Measurements from ENCODE around the gene RAMP1. TPM values are rescaled to one million over a fixed set of nuclear protein-coding genes. Genes with fewer than 3 reads are reported as not detected.
A peak's percentile ranks its signal among the peaks of the same experiment; 100 is the strongest.

The RAMP1 gene
- total and polyA plus RNA-seq, 2 of the 4 experiments (the other 2 are of a cell fraction), result 15.8 to 77.1 TPM

DNA sequence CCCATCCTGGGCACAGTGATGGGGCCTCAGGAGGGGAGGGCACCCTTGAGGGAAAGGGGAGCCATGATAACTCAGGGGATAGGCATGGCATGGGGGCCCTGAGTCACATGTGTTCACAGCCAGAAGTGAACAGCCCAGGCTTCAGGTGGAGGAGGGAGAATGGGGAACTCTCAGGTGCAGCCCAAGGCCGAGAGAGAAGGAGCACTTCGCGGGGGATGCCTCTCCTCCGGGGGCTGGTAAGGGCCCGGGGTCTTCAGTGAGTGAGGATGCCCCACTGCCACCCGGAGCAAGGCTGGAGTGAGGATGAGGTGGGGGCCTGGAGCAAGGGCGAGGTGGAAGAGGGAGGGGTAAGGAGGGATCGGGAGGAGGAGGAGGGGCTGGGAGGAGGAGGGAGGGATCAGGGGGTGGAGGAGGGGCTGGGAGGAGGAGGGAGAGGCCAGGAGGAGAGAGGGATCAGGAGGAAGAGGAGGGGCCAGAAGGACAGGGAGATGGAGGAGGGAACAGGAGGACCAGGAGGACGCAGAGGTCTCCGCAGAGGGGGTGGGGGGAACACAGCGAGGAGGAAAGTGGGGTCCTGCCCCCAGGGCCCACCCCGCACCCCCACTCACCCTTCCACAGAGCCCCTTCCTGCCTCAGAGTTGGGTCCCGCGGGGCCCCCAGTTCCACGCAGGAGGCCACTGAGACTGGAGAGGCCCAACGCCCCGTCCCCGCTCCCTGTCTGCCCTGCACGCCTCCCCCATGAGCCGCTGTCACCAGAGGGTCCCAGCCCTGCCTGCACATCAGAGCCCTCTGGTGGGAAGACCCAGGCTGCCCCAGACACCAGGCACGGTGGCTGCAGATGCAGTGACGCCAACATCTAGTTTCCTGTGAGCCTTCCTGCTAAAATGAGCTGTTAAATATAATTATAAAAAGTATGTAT lies 42.8 kb downstream of the RAMP1 start:
- DNase-seq, result no peak
- 52% methylated on average over 8 of the region's 22 CpGs; no CpG with 5 or more reads in 1 of the 2 experiments for WGBS, 2 experiments (ENCODE audit: extremely low coverage in 2 of 2, insufficient read length in 1 of 2)
- Histone ChIP-seq H3K14ac (replicated peaks; ENCODE audit: low read depth, low read length) (no peak overlapping the region), H3K27me3 (ENCODE audit: control insufficient read depth, insufficient read depth, low read length) (no peaks in the 10 kb centered on the region), H4K5ac (ENCODE audit: low read depth, low read length) (no peak overlapping the region), H3K27ac (ENCODE audit: insufficient read depth, low read length) (no peak overlapping the region), H4K91ac (ENCODE audit: insufficient read depth, low read depth, low read length) (no peak overlapping the region; the same call in 1 of the 2 replicates), H2BK120ac (ENCODE audit: low read depth, low read length) (no peak overlapping the region), H2BK15ac (ENCODE audit: low read depth, low read length) (no peak overlapping the region), H3K4me3 (ENCODE audit: insufficient read depth, low read depth, low read length) (no peak overlapping the region), H3K9me3 (ENCODE audit: control insufficient read depth, insufficient read depth, low read length) (no peaks in the 10 kb centered on the region; the same call in 1 of the 2 replicates), H2AFZ (replicated peaks; ENCODE audit: low read length, poor library complexity) (peak overlapping the region; percentile 45), H2AK5ac (ENCODE audit: low read depth, low read length) (peak overlapping the region; percentile 50; the same call in 1 of the 2 replicates), H3K18ac (ENCODE audit: low read depth, low read length) (no peak overlapping the region), H3K9me1 (ENCODE audit: insufficient read depth, low read length) (peaks cover 6% of the 10 kb centered on the region), H2AK9ac (replicated peaks; ENCODE audit: low read depth, low read length, poor library complexity) (peak overlapping the region; percentile 58), H3K4me2 (ENCODE audit: low read depth, low read length) (no peak overlapping the region), H3K36me3 (ENCODE audit: control insufficient read depth, insufficient read depth, low read length) (no peaks in the 10 kb centered on the region), H3K56ac (ENCODE audit: extremely low read depth, insufficient read depth, low read length) (no peak overlapping the region), H3K79me1 (ENCODE audit: low read depth in 1 of 2, low read length in 2 of 2) (no peaks in the 10 kb centered on the region), H4K8ac (ENCODE audit: low read depth in 2 of 2, low read length in 2 of 2) (0 out of 4 replicates have a peak overlapping the region, but pooled peaks of 1 of the 2 experiments have one; percentile 33), H2BK5ac (ENCODE audit: low read depth, low read length, poor library complexity, severe bottlenecking) (no peak overlapping the region), H3K4me1 (ENCODE audit: control insufficient read depth, insufficient read depth, low read length) (peaks cover 16% of the 10 kb centered on the region), H3K4ac (ENCODE audit: low read depth, low read length) (peak overlapping the region; percentile 46; the same call in 1 of the 2 replicates), H4K20me1 (ENCODE audit: insufficient read depth, low read length) (no peaks in the 10 kb centered on the region), H3K9ac (ENCODE audit: low read depth, low read length) (no peak overlapping the region), H3K23ac (ENCODE audit: low read depth, low read length) (no peak overlapping the region), H2BK20ac (ENCODE audit: low read depth, low read length) (no peak overlapping the region)
- in situ Hi-C loops (cut with MboI; ENCODE audit: low sequenced_read_pairs), result no loop called here
- no TSS peak for BruUV-seq (replicated peaks)
- dilution Hi-C loops (cut with HindIII; ENCODE audit: low sequenced_read_pairs, unreplicated experiment), result no loop called here
- intact Hi-C loops (cut with micrococcal nuclease), result no loop called here
- no peak for ATAC-seq (ENCODE audit: low read depth)
- ChIA-PET POLR2A (ENCODE audit: unreplicated experiment) (no interaction called here), CTCF (no interaction called here)
- TF ChIP-seq, protein P1, sequence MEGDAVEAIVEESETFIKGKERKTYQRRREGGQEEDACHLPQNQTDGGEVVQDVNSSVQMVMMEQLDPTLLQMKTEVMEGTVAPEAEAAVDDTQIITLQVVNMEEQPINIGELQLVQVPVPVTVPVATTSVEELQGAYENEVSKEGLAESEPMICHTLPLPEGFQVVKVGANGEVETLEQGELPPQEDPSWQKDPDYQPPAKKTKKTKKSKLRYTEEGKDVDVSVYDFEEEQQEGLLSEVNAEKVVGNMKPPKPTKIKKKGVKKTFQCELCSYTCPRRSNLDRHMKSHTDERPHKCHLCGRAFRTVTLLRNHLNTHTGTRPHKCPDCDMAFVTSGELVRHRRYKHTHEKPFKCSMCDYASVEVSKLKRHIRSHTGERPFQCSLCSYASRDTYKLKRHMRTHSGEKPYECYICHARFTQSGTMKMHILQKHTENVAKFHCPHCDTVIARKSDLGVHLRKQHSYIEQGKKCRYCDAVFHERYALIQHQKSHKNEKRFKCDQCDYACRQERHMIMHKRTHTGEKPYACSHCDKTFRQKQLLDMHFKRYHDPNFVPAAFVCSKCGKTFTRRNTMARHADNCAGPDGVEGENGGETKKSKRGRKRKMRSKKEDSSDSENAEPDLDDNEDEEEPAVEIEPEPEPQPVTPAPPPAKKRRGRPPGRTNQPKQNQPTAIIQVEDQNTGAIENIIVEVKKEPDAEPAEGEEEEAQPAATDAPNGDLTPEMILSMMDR (conservative IDR thresholded peaks at IDR 0.05; ENCODE audit: low read depth, low read length), result no peak
- TF ChIP-seq MAFK (IDR thresholded peaks at IDR 0.05; ENCODE audit: low read depth, low read length) (no peak), RFX5 (IDR thresholded peaks at IDR 0.05; ENCODE audit: low read depth, low read length) (no peak), CEBPB (IDR thresholded peaks at IDR 0.05; ENCODE audit: low read depth, low read length) (no peak), NFE2L2 (IDR thresholded peaks at IDR 0.05; ENCODE audit: low read depth, low read length) (no peak), MAZ (IDR thresholded peaks at IDR 0.05; ENCODE audit: borderline replicate concordance, low read depth, low read length) (no peak), CHD1 (IDR thresholded peaks at IDR 0.05; ENCODE audit: low read depth, low read length) (no peak), BHLHE40 (IDR thresholded peaks at IDR 0.05; ENCODE audit: low read depth, low read length) (no peak), FOS (IDR thresholded peaks at IDR 0.05; ENCODE audit: low read depth, low read length) (no peak), SMC3 (IDR thresholded peaks at IDR 0.05; ENCODE audit: low read depth, low read length) (no peak), MXI1 (IDR thresholded peaks at IDR 0.05; ENCODE audit: borderline replicate concordance, low read depth, low read length) (no peak), POLR2A (IDR thresholded peaks at IDR 0.05; ENCODE audit: low read depth, low read length) (no peak)
- TF ChIP-seq, protein P2, sequence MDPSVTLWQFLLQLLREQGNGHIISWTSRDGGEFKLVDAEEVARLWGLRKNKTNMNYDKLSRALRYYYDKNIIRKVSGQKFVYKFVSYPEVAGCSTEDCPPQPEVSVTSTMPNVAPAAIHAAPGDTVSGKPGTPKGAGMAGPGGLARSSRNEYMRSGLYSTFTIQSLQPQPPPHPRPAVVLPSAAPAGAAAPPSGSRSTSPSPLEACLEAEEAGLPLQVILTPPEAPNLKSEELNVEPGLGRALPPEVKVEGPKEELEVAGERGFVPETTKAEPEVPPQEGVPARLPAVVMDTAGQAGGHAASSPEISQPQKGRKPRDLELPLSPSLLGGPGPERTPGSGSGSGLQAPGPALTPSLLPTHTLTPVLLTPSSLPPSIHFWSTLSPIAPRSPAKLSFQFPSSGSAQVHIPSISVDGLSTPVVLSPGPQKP (IDR thresholded peaks at IDR 0.05; ENCODE audit: borderline replicate concordance, low read depth, low read length), result no peak
- TF ChIP-seq, protein P3, sequence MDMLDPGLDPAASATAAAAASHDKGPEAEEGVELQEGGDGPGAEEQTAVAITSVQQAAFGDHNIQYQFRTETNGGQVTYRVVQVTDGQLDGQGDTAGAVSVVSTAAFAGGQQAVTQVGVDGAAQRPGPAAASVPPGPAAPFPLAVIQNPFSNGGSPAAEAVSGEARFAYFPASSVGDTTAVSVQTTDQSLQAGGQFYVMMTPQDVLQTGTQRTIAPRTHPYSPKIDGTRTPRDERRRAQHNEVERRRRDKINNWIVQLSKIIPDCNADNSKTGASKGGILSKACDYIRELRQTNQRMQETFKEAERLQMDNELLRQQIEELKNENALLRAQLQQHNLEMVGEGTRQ (IDR thresholded peaks at IDR 0.05; ENCODE audit: low read depth, low read length), result no peak
